Peyer's patch (tissue), 4 donors: ENCODE data around the gene IRF2.

ENCODE experiments used
- POLR2A ChIP-seq, 2 donors: fragments of 450-650 bp; IDR thresholded peaks; one replicate each; pipeline ENCODE4 v1.5.1; 2017; ENCODE audit warnings: antibody characterized with exemption in 2 of 2, mild to moderate bottlenecking in 2 of 2, moderate library complexity in 2 of 2
- TF ChIP-seq, protein P1 (sequence below), 6 experiments: fragments of 450-650 bp in 4 of 6; fragments of 200-600 bp in 2 of 6; sonication (generic) in 1 of 6; IDR thresholded peaks; one replicate each; pipeline ENCODE4 v1.5.1; 2017 to 2019; ENCODE audit warnings: antibody characterized with exemption in 6 of 6, mild to moderate bottlenecking in 3 of 6, moderate library complexity in 1 of 6

DNA sequence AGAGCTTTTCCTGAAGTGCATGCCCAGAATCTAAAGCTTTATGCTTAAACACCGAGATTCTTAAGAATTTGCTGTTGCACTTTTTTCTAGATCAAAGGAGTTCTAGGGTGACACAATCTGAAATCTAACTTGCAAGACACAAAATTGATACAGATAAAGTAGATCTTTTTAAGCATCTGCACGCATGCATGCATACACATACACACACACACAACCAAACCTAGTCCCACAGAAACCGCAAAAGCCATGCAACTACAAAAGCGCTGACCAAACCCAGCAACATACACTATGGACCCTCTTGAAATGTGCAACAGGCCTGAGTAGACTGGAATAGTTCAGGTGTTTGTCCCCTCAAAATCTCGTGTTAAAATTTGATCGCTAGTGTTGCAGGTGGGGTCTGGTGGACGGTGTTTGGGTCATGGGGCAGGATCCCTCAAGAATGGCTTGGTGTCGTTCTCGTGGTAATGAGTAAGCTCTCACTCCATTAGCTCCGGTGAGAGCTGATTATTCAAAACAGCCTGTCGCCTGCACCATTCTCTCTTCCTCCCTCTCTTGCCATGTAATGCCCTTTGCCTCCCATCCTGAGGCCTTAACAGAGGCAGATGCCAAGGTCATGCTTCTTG, 52.7 kb downstream of the IRF2 start:
- TF ChIP-seq, protein P1, sequence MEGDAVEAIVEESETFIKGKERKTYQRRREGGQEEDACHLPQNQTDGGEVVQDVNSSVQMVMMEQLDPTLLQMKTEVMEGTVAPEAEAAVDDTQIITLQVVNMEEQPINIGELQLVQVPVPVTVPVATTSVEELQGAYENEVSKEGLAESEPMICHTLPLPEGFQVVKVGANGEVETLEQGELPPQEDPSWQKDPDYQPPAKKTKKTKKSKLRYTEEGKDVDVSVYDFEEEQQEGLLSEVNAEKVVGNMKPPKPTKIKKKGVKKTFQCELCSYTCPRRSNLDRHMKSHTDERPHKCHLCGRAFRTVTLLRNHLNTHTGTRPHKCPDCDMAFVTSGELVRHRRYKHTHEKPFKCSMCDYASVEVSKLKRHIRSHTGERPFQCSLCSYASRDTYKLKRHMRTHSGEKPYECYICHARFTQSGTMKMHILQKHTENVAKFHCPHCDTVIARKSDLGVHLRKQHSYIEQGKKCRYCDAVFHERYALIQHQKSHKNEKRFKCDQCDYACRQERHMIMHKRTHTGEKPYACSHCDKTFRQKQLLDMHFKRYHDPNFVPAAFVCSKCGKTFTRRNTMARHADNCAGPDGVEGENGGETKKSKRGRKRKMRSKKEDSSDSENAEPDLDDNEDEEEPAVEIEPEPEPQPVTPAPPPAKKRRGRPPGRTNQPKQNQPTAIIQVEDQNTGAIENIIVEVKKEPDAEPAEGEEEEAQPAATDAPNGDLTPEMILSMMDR (IDR thresholded peaks at IDR 0.05) = no peak
- TF ChIP-seq POLR2A (IDR thresholded peaks at IDR 0.05) = no peak
